ENCODE measurements around the gene PVALEF.
"Not testable (repeated sequence)": the region's sequence is repeated elsewhere in the genome, so short reads cannot be mapped to it uniquely, and the experiment has no call there.

Gene PVALEF

DNA sequence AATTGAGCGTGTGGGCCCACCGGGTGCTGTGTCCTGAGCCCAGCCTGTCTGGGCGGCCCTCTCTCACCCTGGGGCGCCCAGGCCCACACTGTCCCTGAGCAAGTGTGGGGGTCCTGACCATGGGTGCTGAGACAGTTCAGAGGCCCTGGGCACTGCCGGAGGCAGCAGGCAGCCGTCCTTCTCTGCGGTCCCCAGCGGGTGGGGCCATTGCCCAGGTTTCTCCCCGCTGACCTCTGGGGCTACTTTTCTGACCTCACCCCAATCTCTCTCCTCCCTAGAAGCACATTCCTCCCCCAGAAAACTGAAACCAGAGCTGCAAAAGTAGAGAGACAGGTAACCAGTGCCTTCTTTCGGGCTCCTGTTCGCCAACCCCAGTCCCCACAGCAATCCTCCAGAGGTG is 36.0 kb upstream of the PVALEF start:
- no peak for DNase-seq

DNA sequence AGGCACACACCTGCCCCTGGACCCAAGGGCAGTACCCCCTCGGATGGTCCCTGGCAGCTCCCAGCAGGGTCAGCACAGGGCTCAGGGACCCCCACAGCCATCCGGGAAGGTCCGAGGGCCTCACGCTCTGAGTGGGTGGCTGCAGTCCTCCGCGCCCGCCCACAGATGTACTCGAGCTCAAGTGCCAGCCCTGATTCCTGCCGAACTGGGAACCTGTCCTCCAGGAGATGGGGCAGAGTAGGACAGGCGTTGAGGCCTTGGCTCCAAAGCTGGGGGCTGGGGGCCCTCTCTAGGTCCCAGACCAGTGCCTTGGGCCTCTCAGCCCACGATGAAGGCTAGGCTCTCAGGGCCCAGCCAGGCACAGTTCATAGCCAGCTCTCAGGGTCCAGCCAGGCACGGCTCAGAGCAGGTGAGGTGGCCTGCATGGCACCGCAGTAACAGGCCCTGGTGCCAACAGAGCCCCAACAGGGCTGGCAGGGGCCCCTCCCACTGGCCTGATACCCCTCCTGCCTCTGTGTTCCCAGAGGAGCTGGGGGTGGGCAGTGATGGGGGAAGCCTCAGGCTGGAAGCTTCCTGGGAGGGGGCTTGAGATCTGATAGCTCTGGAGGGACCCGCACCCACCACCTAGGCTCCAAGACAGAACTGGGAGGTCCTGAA is 35.5 kb upstream of the PVALEF start:
- DNase-seq, result no peak

DNA sequence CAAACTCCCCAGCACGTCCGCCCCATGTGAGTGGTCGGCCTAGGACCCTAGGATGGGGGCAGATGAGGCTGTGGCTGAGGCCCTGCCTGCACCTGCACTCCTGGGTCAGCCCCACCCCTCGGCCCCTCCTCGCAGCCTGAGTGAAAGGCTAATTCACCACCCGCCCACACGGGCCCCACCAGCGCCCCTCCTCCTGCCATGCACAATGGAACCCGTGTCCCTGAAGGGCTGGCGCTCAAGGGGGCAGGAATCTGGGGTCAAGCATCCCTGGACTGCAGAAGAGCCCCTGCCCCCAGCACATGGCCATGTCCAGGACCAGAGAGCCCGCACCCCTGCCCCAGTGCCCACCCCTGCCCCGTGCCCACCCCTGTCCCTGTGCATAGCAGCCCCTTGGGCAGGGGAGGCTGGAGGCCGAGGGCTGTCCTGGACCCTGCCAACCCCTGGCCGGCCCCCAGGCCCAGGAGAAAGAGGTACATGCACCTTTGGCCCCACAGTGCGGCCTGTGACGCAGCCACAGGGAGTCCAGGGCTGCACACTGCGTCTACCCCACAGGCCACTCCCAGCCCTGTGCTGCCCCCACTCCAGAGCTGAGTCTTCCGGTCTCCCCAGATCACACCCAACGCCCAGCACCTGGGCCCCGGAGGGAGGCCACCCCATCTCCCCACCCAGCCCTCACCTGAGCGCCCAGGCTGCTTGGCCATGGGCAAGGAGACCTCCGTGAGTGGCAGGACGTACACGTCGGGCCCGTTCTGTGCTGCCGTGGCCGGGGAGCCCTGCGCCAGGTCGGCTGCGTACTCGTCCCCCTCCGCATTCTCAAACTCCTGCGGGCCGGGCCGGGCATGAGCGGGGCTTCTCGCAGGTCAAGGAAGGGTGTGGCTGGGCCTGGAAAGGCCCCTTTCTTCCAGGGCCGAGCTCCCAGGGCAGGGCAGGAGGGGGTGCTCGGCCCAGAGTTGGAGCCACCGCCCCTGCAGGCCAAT is 34.6 kb upstream of the PVALEF start:
- DNase-seq, result no peak

DNA sequence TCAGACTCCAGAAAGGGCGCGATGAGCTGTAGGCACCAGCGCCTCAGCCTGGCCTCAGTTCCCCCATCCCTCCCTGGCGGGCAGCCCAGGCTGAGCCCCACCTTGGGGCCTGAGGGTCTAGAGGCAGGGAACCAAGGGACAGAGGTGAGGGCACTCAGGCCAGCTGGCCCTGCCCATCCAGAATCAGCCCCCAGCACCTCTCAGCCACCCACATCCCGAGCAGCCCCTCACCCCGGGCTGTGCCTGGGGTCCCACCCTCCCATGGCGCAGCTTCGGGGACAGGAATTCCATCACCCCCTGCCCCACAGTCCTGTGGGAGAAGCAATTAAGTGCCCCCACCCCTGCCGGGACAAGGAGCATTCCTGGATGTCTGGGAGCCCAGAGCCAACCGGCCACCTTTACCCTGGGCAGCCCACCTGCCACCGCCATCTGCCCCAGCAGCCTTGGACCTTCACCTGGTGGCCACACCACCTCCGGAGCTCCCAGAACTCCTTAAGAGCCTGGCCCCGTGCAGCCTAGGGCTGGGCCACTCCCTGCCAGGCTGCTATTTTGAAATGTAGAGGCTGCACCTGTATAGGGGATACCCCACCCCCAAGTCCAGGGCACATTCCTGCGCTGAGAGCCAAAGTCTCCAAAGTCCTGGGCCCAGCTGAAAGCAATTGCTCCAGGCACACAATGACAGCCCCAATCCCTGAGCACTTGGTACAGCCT is 33.7 kb upstream of the PVALEF start:
- DNase-seq, result no peak

DNA sequence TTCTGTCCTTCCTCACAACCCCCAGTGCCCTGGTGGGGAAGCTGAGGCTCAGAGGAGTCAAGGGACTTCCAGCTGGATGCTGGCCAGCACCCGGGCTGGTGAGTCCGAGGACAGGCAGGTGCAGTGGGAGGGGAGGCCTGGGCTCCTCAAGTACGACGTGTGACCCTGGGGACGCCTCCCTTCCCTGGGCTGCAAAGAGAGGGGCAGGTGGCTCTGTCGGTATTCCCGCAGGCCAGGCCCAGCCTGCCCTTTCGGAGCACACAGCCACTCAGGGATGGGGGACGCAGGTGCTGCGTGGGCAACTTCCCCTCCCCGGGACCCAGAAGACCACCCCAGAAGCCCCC is 33.1 kb upstream of the PVALEF start:
- DNase-seq, result no peak

DNA sequence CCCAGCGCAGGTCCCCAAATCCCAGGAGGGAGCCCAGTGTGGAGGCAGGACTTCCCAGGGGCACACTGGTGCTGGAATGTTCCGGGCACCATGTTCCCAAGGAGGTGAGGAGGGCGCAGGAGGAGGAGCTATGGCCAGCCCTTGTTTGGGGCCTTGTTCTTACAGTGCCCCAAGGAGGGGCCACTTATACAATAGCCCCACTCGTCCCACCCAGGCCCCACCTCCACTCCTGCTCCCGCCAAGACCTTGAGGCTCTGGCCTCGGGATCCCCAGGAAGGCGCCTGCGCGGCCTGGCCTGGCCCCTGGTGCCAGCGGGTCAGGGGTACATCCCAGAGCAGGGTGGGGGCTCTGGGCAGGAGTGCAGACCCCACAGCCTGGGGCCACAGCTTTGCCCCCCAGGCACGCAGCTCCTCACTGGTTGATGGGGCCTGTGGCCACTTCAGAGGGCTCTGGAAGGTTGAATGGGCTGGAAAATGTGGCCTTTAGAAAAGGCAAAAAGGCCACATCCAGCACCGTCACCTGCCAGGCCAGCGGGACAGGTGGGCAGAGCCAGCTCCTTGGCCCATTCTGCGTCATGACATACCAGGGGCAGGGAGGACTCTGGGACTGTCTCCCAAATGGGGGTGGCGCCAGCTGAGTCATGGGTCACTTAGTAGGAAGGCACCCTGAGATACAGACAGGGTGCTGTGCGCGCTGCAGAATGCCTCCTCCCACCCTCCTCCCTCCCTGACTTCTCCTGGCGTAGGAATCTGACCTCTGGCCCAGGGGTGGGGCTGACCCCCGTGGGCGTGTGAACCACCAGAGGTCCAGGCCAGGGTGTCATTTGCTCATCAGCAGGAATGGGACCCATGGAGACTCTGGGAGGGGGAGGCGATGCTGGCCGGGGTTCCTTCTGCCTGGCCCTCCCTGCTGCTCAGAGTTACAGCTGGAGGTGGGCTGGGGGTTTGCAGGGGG is 32.3 kb upstream of the PVALEF start:
- DNase-seq, result no peak

DNA sequence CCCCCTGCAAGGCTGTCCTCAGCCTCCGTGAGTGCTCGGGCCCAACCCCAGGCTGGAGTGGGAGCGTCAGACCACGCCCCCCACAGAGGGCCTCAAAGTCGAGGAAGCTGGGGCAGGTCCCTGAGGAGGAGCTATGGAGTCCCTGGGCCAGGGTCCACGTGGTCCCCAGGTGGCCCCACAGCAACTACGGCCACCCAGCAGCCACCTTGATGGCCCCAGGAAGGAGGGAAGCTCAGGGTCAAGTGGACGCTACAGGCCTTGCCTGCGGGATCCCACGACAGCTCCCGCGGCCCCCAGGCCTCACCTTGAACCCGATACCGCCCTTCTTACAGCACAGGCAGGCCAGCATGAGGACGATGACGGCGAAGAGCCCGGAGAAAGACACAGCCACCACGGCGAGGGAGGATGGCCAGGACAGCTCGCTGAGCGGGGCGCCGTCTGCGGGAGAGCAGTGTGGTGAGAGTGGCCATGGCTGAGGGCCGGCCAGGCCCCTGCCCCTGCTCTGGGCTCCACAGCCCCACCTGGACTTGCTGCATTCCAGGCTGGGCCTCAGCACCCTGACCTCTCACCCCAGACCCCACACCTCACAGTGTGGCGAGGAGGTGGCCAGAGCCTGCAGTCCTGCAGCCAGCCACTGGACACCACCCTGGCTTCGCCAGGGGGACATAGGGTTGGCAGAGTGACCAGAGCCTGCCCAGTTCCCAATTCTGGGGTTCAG is 31.1 kb upstream of the PVALEF start:
- no peak for DNase-seq

DNA sequence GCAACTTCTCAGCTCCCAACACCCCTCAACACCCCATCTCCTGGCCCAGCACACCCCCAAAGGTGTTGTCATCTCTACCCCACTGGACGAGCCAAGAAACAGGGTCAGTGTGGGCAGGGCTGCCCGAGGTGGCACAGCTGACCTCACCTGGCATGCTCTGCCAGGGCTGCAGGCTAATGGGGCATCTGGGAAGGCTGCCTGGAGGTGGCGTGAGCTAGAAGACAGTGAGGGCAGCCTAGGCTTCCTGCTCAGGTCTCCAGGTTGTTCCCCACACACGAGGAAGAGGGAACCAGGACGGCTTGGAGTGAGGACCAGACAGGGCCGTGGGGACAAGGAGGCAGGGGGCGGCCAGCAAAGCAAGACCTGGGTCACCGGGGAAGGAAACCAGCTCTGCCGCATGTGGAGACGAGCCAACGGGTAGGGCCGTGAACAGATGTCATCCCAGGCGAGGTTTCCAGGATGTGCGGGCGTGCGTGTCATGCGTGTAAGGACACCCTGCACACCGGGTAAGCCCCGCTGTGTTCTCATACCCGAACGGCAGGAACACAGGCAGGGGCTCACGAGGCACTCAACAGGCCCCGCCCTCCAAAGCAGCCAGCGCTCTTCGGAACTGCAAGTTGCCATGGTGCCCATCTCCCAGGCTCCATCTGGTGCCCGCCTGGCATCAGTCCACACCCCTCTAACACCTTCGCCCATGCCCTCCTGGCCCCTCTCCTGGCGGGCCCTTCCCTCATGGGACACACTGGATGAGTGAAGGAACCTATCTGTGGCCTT is 29.6 kb upstream of the PVALEF start:
- DNase-seq, result no peak

DNA sequence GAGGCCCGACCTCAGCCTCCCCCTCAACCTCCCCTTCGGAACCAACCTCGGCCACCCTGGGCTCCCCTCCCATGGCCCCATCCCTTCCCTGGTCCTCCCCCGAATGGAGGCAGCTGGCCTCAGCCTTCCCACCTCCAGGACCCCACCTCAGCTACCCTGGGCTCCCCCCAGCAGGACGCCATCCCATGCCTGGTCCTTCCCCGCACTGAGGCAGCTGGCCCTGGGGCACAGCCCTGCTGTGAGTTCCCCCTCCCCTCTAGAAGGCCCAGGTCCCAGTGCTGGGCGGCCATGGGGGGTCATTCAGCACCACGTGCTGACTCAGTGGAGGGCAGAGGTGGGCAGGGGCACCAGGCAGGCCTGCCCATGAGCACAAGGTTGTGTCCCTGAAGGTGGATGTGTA is 28.9 kb upstream of the PVALEF start:
- no peak for DNase-seq

DNA sequence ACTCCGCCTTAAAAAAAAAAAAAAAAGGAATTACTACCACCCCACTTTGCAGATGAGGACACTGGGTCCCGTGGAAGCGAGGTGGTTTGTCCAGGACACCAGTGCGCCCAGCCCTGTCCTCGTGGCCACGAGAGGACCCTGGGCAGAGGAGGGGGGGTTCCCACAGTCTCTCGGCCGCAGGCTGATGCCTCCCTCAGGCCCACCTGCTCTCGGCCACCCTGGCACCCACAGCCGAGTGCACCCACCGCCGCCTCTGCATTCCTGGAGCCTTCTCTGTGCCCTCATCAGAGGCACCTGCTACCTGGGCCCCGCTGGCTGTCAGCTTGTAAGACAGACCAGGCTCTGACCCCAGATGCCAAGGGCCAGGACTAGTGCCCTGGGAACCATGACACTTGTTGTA is 28.1 kb upstream of the PVALEF start:
- no peak for DNase-seq

DNA sequence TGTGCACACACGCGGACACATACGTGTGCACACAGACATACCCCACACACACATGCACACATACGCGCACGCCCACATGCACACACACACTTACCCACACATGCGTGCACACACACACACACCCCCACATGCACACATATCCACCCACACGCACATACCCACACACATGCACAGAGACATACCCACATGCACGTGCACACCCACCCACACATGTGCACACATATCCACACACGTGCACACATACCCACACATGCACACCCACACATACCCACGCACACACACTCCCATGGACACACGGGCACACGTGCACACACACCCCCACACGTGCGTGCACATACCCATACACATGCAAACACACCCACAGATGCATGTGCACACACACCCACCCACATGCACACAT is 27.2 kb upstream of the PVALEF start:
- no peak for DNase-seq

DNA sequence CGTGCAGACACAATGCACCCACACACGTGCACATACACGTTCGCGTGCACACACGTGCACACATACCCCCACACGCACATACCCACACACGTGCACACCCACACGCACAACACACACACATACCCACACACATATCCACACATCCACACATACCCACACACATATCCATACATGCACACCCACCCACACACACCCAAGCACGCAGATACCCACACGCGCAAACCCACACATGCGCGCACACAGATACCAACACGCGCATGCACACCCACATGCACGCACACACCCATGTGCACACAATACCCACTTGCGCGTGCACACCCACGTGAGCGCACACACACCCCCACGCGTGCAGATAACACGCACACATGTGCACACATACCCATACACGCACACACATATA is 26.8 kb upstream of the PVALEF start:
- no peak for DNase-seq

DNA sequence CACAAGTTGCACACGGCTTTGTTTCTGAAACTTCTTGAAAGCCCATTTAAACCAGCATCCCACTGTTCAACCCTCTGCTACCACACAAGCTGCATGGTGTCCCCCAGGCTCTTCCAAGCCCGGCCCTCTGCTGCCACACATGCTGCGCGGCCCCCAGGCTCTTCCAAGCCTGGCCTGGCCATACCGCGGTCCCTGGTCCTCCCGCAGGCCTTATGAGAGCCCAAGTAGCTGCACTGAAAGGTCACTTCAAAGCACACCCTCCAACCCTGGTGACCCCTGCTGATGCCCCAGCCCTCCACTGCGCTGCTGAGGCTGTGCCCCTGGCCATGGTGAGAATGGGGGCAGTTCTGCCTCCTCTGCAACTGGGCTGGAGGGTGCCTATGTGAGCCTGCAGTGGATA is 25.9 kb upstream of the PVALEF start:
- DNase-seq, result no peak

DNA sequence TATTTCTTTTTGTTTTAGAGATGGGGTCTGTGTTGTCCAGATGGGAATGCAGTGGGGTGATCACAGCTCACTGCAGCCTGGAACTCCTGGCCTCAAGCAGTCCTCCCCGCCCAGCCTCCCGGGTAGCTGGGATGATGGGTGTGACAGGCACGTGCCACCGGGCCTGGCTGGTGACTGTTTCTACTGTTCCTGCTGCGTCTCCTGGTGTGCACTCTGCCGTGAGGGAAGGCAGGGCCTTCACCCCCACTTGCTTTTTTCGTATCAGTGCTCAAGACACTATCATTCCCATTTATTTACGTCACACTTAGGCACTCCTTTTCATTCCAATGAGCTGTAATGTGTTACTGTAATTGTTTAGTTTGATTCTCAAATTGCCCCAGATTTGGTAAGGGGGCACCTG is 25.3 kb upstream of the PVALEF start:
- no peak for DNase-seq

DNA sequence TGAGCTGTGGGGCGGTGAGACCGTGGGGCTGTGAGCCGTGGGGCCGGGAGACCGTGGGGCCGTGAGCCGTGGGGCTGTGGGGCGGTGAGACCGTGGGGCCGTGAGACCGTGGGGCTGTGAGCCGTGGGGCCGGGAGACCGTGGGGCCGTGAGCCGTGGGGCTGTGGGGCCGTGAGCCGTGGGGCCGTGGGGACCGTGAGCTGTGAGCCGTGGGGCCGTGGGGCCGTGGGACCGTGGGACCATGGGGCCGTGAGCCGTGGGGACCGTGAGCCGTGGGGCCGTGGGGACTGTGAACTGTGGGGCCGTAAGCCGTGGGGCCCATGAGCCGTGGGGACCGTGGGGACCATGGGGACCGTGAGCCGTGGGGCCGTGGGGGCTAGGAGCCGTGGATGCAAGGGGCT is 24.6 kb upstream of the PVALEF start:
- DNase-seq, result no peak

DNA sequence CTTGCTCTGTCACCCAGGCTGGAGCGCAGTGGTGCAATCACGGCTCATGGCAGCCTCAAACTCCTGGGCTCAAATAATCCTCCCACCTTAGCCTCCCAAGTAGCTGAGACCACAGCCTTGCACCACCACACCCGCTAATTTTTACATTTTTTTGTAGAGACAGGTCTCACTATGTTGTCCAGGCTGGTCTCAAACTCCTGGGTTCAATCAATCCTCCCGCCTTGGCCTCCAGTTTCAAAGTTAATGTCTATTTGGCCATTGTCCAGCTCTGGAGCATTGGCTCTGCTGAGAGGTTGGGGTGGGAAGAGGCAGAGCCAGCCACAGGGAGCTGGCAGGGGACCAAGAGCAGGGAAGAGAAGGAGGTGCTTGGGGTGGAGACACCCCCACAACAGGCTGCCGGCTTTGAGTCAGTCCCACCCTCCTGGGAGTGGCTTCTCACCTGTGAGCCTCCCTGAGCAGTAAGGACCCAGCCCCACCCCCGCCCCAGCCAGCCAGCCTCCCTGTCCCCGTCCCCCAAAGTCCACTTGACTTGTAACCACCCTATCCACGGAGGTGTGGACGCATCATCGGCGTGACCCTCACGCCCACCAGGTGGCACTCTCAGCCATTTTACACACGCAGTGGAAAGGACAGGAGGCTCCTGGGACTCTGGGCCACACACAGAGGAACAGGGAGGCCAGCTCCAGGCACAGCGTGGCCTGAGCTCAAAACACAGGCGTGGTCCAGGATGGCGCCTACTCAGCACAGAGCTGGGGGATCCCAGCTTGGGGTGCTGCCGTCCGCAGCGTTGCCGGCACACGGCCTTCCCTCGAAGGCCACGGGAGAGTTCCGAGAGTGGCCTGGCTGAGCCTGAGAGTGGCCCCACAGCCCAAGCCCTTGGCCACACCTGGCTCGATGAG is 22.8 kb upstream of the PVALEF start:
- DNase-seq, result peak; percentile 52

DNA sequence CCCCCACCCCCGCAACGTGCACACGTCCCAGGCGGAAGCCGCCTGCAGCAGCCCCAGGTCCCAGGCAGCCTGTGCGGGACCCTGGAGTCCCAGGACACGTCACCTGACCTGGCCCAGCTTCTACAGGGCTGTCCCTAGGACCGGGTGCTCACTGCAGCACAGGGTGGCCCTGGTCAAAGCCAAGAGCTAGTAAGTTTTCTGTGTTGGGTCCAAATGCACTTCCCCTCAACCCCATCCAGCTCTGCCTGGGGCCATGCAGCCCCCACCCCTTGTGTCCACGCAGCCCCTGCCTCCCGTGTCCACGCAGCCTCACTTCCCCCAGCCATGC is 22.1 kb upstream of the PVALEF start:
- no peak for DNase-seq

DNA sequence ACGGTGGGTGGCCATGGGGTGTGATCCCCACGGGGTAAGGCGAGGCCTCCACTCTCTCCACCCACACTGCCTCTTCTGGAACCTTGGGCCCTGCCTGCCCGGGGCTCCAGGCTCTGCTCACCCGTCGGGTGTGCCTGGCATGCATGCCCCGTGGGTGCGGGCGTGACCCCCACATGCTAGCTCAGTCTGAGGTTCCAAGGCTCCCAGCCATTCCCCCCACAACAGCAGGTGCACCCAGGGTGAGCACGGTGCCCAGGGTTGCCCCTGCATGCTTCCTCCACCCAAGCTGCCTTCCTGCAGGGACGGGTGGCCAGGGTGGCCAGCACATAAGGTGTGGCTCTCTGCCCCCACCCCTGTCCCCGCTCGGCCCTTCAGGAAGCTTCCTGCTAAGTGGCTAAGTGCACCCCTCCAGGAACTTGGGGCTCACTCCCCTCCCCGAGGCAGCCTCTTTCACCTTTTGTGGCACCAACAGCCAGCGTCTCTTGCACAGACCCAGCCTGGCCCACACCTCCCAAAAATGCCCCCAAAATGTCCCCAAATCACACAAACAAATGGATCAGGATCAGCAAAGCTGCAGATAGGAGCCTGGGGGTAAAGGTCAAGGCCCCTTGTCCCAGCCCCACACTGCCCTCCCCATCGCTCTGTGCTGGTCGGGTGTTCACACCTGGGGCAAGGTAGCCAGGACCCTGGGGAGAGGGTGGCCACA is 21.4 kb upstream of the PVALEF start:
- DNase-seq, result no peak

DNA sequence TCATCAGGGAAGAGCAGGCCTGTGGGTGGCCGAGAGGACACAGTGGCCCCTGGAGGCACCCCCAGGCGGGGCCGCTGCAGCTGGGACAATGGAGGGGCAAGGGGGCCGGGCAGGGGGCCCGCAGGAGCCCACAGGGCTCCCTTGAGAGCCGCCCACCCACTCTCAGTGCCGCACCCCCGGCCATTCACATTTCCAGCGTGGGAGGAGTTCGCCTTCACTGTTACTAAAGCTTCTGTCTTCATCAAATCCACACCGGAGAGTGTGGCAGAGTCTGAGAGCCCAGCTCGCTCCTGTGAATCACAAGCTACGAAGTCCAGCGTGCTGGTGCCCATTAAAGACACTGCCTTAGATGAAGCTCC is 20.9 kb upstream of the PVALEF start:
- no peak for DNase-seq

DNA sequence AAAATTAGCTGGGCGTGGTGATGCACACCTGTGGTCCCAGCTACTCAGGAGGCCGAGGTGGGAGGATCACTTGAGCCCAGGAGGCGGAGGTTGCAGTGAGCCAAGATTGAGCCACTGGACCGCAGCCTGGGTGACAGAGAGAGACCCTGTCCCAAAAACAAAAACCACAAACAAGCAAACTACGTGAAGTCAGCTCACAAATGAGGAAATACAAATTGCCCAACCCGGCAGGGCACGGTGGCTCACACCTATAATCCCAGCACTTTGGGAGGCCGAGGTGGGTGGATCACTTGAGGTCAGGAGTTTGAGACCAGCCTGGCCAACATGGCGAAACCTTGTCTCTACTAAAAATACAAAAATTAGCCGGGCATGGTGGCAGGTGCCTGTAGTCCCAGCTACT is 19.1 kb upstream of the PVALEF start:
- DNase-seq, result not testable (repeated sequence)

Measured in NCI-H2227 treated with DMSO at 0.1 percent for 48 hours (cell line).